ENCODE results near the gene TSPAN10.

DNA sequence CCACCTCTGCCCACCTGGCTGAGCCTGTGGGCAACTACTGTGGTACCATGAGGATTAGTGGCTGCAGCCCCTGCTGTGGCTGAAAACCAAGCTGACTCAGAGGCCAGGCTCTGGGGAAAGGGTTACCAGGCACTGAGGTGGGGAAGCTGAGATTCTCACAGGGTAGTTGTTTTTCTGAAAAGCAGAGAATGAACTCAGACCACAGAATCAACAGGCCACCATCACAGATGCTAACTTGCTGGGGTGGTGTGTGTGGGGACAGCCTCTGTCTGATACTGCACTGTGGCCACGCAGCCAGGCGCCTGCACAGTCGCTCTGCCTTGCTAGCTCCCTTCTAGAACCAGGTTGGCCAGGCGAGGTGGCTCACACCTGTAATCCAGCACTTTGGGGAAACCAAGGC lies 28.9 kb upstream of the TSPAN10 start:
- TF ChIP-seq EZH2 (IDR thresholded peaks at IDR 0.05; ENCODE audit: insufficient read depth, poor library complexity, severe bottlenecking), result no peak
- no peak for TF ChIP-seq EZH2phosphoT487 (IDR thresholded peaks at IDR 0.05; ENCODE audit: insufficient read depth, low read depth)

Data from GM23248 (cell line).